ENCODE results near the gene CAMK2A. TPM values are rescaled to one million over a fixed set of nuclear protein-coding genes. Genes with fewer than 3 reads are reported as not detected.

Gene CAMK2A
- total RNA-seq, 2 experiments from 2014 or later, result not detected

DNA sequence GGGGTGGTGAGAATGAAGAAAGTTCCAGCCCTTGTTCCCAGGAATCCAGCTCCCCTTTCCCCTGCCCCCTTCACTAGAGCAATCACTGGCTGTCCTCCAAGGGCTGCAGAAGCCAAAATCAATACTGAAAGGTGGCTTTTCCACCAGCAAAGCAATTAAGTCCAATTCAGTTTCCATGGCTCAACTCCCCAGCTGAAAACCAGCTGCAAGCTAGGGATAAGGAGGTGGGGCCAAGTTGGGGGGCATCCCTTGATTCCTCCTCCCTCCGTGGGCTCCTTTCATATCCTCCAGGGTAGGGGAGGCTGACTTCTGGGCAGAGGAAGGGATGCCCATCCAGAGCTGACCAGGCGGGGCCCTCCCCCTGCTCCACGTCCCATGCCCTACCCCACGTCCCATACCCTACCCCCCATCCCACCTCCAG is 22.7 kb downstream of the CAMK2A start:
- Mint-ChIP-seq H3K4me3 (no peak overlapping the region), H3K4me1 (ENCODE audit: low read depth) (no peaks in the 10 kb centered on the region)
- intact Hi-C loops (cut with micrococcal nuclease), result no loop called here

DNA sequence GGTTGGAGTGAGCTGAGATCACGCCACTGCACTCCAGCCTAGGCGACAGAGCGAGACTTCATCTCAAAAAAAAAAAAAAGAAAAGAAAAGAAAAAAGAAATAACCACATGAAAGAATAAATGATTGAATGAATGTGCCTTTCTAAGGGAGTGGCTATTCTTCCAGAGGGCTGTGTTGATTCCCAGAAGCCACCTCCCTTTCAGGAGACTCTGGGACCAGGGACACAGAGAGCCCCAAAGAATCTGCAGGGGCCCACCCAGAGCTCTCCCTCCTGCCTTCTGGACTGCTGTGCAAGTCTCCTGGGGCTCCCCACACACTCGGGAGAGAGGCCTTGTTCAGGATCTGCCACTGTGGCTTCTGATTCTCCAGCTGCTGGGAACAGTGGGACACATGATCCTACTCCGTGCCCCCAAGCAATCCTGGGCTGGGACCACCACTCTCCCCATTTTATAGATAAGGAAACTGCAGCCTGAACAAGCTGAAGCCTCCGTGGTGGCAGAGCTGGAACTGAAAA is 23.6 kb downstream of the CAMK2A start:
- intact Hi-C loops (cut with micrococcal nuclease), result no loop called here
- Mint-ChIP-seq H3K4me1 (ENCODE audit: low read depth) (no peaks in the 10 kb centered on the region), H3K27ac (no peak overlapping the region), H3K27me3 (peaks cover 2% of the 10 kb centered on the region), H3K4me3 (no peak overlapping the region), H3K36me3 (ENCODE audit: low read depth) (no peaks in the 10 kb centered on the region), H3K9me3 (no peaks in the 10 kb centered on the region)
- DNase-seq (no peak), ATAC-seq (no peak)
- TF ChIP-seq, protein P1, sequence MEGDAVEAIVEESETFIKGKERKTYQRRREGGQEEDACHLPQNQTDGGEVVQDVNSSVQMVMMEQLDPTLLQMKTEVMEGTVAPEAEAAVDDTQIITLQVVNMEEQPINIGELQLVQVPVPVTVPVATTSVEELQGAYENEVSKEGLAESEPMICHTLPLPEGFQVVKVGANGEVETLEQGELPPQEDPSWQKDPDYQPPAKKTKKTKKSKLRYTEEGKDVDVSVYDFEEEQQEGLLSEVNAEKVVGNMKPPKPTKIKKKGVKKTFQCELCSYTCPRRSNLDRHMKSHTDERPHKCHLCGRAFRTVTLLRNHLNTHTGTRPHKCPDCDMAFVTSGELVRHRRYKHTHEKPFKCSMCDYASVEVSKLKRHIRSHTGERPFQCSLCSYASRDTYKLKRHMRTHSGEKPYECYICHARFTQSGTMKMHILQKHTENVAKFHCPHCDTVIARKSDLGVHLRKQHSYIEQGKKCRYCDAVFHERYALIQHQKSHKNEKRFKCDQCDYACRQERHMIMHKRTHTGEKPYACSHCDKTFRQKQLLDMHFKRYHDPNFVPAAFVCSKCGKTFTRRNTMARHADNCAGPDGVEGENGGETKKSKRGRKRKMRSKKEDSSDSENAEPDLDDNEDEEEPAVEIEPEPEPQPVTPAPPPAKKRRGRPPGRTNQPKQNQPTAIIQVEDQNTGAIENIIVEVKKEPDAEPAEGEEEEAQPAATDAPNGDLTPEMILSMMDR (IDR thresholded peaks at IDR 0.05), result no peak
- POLR2A ChIA-PET, result no interaction called here
- CTCF ChIA-PET, result no interaction called here

More for the DNA sequence above, 22.7 kb downstream of the CAMK2A start:
- Mint-ChIP-seq H3K27me3 (peaks cover 2% of the 10 kb centered on the region), H3K27ac (no peak overlapping the region), H3K9me3 (no peaks in the 10 kb centered on the region), H3K36me3 (ENCODE audit: low read depth) (no peaks in the 10 kb centered on the region)
- DNase-seq (no peak), ATAC-seq (no peak)
- TF ChIP-seq, protein P1 (IDR thresholded peaks at IDR 0.05), result no peak
- POLR2A ChIA-PET, result interaction anchor here (0.6 kb wide), 1 partner anchor 37 kb away, joined by 3 read pairs; no protein-coding TSS in a partner anchor
- CTCF ChIA-PET, result no interaction called here

DNA sequence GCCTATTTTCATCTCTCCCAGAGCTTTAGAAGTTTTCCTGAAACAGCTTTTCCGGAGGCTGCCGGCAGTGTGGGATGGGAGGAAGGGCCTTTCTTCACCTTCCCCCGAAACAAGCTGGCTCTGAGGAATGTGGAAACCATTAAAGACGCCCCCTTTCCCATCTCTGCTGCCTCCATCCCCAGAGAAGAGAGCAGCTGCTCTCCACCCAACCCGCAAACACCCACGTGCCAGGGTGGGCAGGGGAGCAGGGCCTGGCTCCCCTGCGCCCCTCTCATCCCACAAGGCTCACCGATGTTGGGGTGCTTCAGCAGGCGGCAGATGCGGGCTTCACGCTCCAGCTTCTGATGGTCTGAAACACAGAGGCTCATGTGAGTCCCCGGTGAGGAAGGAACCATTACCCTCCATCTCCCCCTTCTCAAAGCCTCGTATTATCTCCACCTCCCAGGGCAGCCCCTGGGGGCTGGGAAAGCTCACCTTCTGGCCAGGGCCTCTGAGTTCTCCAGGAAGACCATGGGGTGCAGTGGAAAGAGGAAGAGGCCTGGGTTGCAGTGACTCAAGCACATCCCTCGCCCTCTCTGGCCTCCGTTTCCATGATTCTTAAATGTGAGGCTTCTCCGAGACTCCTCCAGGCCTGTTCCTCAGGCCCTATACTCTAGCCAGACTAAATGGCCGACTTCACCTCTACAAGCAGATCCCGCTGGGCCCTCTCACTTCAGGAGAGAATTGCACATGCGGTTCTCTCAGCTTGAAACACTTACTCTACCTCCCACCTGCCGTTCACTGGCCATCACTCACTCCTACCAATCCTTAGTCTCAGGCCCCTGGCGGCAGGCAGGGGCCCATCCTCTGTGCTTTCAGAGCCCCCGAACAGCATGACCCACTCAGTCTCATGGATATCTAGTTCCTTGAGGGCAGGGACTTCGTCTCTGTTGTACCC is 24.6 kb downstream of the CAMK2A start:
- intact Hi-C loops (cut with micrococcal nuclease), result no loop called here
- no peak overlapping the region for H3K27ac Mint-ChIP-seq
- H3K4me3 Mint-ChIP-seq, result no peak overlapping the region
- H3K4me1 Mint-ChIP-seq (ENCODE audit: low read depth), result no peaks in the 10 kb centered on the region
- no peaks in the 10 kb centered on the region for H3K36me3 Mint-ChIP-seq (ENCODE audit: low read depth)
- peaks cover 2% of the 10 kb centered on the region for H3K27me3 Mint-ChIP-seq
- ChIA-PET CTCF (no interaction called here), POLR2A (no interaction called here)
- DNase-seq (no peak), ATAC-seq (no peak)
- no peaks in the 10 kb centered on the region for H3K9me3 Mint-ChIP-seq
- TF ChIP-seq, protein P1 (IDR thresholded peaks at IDR 0.05), result no peak

DNA sequence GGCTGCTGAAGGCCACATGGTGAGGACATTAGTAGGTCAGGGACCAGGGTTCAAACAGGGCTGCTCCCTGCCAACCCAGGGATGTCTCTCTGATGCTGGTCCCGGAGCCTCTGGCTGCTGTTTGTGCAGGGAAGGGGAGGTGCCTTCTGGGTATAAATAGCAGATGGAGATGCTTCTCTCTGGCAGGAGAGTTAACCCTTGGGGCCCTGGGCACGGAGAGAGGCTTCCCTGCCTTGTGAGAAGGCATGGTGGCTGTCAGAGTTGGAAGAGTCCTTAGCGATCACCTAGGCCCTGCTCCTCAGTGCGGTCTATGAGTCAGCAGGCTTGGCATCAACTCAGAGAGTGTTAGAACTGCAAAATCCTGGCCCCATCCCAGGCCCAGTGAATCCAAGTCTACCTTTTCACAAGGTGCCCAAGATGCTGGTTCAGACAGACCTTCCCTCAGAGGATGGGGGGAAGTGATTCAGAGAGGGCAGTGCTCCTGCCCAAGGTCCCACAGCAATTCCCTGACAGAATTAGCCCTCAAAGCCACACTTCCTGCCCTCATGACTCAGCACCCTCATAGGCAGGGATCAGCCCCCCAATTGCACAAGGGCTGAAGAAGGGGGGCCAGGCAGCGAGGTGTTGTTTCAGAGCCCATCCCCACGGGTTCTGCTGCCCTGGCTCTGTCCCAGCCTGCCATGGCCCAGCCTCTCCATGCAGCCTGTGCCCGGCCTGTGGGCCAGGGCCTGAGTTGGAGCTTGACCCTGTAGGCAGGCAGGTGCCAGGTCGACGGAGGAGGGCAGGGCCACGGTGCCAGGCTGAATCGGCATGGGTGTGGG is 25.6 kb downstream of the CAMK2A start:
- DNase-seq (no peak), ATAC-seq (no peak)
- Mint-ChIP-seq H3K36me3 (ENCODE audit: low read depth) (no peaks in the 10 kb centered on the region), H3K4me1 (ENCODE audit: low read depth) (no peaks in the 10 kb centered on the region), H3K27ac (no peak overlapping the region), H3K9me3 (no peaks in the 10 kb centered on the region), H3K27me3 (peaks cover 2% of the 10 kb centered on the region), H3K4me3 (no peak overlapping the region)
- TF ChIP-seq, protein P1 (IDR thresholded peaks at IDR 0.05), result no peak
- intact Hi-C loops (cut with micrococcal nuclease), result no loop called here
- ChIA-PET POLR2A (no interaction called here), CTCF (no interaction called here)
